SU-DHL-6 (cell line): Measurements from ENCODE around the gene FAM184B.

Experiments
- H2AFZ ChIP-seq: fragments of 200-600 bp; sonication (generic); 2 replicates; pipeline ENCODE4 v1.6.1; 2014; ENCODE audit warnings: low read depth, mild to moderate bottlenecking, moderate library complexity, mixed read lengths, antibody characterized with exemption, low read length; ENCODE audit not compliant: severe bottlenecking
- H3F3A ChIP-seq: fragments of 200-600 bp; shearing (Covaris generic); 2 replicates; pipeline ENCODE4 v1.6.0; 2016; ENCODE audit warnings: antibody characterized with exemption, mild to moderate bottlenecking; ENCODE audit not compliant: insufficient read depth
- H3K27ac ChIP-seq: fragments of 200-600 bp; sonication (generic); 2 replicates; pipeline ENCODE4 v1.5.1; 2016; ENCODE audit warnings: low read depth, mild to moderate bottlenecking, low read length, moderate library complexity, mixed read lengths
- H3K27me3 ChIP-seq: fragments of 200-600 bp; sonication (generic), shearing (Covaris generic); 2 replicates; pipeline ENCODE4 v1.6.0; 2014; ENCODE audit warnings: mild to moderate bottlenecking, low read length
- H3K36me3 ChIP-seq: fragments of 200-600 bp; sonication (generic); 2 replicates; pipeline ENCODE4 v1.6.1; 2014; ENCODE audit warnings: mild to moderate bottlenecking, low read length, mixed read lengths
- H3K4me2 ChIP-seq: fragments of 300-600, 200-600 bp; shearing (Covaris generic), sonication (generic); 2 replicates; pipeline ENCODE4 v1.6.0; 2014; ENCODE audit warnings: low read length, low read depth, mild to moderate bottlenecking; ENCODE audit not compliant: poor library complexity, severe bottlenecking
- H3K4me3 ChIP-seq: fragments of 200-600 bp; sonication (generic); 2 replicates; pipeline ENCODE4 v1.5.1; 2014; ENCODE audit warnings: antibody characterized with exemption, low read length, mild to moderate bottlenecking, mixed read lengths; ENCODE audit not compliant: insufficient read depth, poor library complexity, severe bottlenecking
- H3K79me2 ChIP-seq: fragments of 200-600 bp; sonication (generic); 2 replicates; pipeline ENCODE4 v1.6.1; 2014; ENCODE audit warnings: mild to moderate bottlenecking, low read length, moderate library complexity; ENCODE audit not compliant: insufficient read depth
- H3K9ac ChIP-seq: fragments of 200-600 bp; sonication (generic); 2 replicates; pipeline ENCODE4 v1.7.0; 2014; ENCODE audit warnings: mild to moderate bottlenecking, low read length
- H3K9me2 ChIP-seq: fragments of 200-600 bp; sonication (generic); replicated peaks from 2 replicates; pipeline ENCODE4 v1.6.1; 2014; ENCODE audit warnings: low read length; ENCODE audit not compliant: insufficient read depth
- H3K9me3 ChIP-seq: fragments of 200-600 bp; sonication (generic); 2 replicates; pipeline ENCODE4 v1.6.1; 2014; ENCODE audit warnings: low read length, mixed read lengths; ENCODE audit not compliant: insufficient read depth
- H4K20me1 ChIP-seq: fragments of 200-600 bp; sonication (generic); 2 replicates; pipeline ENCODE4 v1.6.1; 2014; ENCODE audit warnings: low read depth, mild to moderate bottlenecking, antibody characterized with exemption, low read length, moderate library complexity, mixed read lengths
- CTCF ChIP-seq: fragments of 200-600 bp; sonication (generic); IDR thresholded peaks from one replicate; pipeline ENCODE4 v1.5.1; 2017; ENCODE audit warnings: antibody characterized with exemption, mild to moderate bottlenecking, low read length, moderate library complexity; ENCODE audit not compliant: insufficient read depth, poor library complexity, severe bottlenecking
- EZH2phosphoT487 ChIP-seq: fragments of 200-600 bp; sonication (generic), shearing (Covaris generic); conservative IDR thresholded peaks from 2 replicates; pipeline ENCODE4 v1.6.1; 2018; ENCODE audit warnings: mild to moderate bottlenecking, antibody characterized with exemption, low read length, moderate library complexity, mixed read lengths

FAM184B gene

GRCh38 chr4:17583276-17583675, 198.1 kb downstream of the FAM184B start:
- Histone ChIP-seq H3K36me3 (peaks cover 25% of the 10 kb centered on the region), H3K79me2 (peaks cover 17% of the 10 kb centered on the region), H2AFZ (no peak overlapping the region), H3K27me3 (no peaks in the 10 kb centered on the region), H3K4me3 (no peak overlapping the region), H3K9me3 (no peaks in the 10 kb centered on the region), H3F3A (no peaks in the 10 kb centered on the region), H3K9me2 (no peaks in the 10 kb centered on the region), H3K9ac (no peak overlapping the region), H3K27ac (no peak overlapping the region), H3K4me2 (no peak overlapping the region), H4K20me1 (no peaks in the 10 kb centered on the region)
- TF ChIP-seq EZH2phosphoT487 (no peak), CTCF (no peak)

- Histone ChIP-seq H3K27ac (no peak overlapping the region), H3K27me3 (no peaks in the 10 kb centered on the region), H3K4me2 (no peak overlapping the region), H3K9me2 (no peaks in the 10 kb centered on the region), H3K9ac (no peak overlapping the region), H3K36me3 (peaks cover 20% of the 10 kb centered on the region), H2AFZ (no peak overlapping the region), H3K9me3 (no peaks in the 10 kb centered on the region), H4K20me1 (no peaks in the 10 kb centered on the region), H3K79me2 (peaks cover 27% of the 10 kb centered on the region), H3F3A (no peaks in the 10 kb centered on the region), H3K4me3 (no peak overlapping the region)
- TF ChIP-seq EZH2phosphoT487 (no peak), CTCF (no peak)
Observed at GRCh38 chr4:17580969-17581368, 200.5 kb downstream of the FAM184B start.
